ENCODE measurements around the gene EGF.
"Not testable (repeated sequence)": the region's sequence is repeated elsewhere in the genome, so short reads cannot be mapped to it uniquely, and the experiment has no call there.

The EGF gene

GRCh38 chr4:109912706-109913595 is at the start of gene EGF:
EGF (plus strand) TSS chr4:109912883; CDS start chr4:109913336, 453 bp downstream.
- DNase-seq = no peak

GRCh38 chr4:109864134-109864533 is 48.5 kb upstream of the EGF start:
- no peak for DNase-seq

GRCh38 chr4:109870061-109870460 is 42.6 kb upstream of the EGF start:
- DNase-seq = no peak

- no peak for DNase-seq
Measured at GRCh38 chr4:109872065-109872464, 40.6 kb upstream of the EGF start.

GRCh38 chr4:109872950-109873656 is 39.6 kb upstream of the EGF start:
- DNase-seq = no peak

GRCh38 chr4:109873791-109874514 is 38.7 kb upstream of the EGF start:
- no peak for DNase-seq

GRCh38 chr4:109875106-109875505 is 37.6 kb upstream of the EGF start:
- no peak for DNase-seq

- not testable (repeated sequence) for DNase-seq
Measured at GRCh38 chr4:109875553-109875952, 37.1 kb upstream of the EGF start.

- no peak for DNase-seq
Measured at GRCh38 chr4:109876634-109877265, 35.9 kb upstream of the EGF start.

- DNase-seq = no peak
Measured at GRCh38 chr4:109877400-109877799, 35.3 kb upstream of the EGF start.

- DNase-seq = no peak
Measured at GRCh38 chr4:109878355-109878754, 34.3 kb upstream of the EGF start.

GRCh38 chr4:109879081-109879480 is 33.6 kb upstream of the EGF start:
- DNase-seq = no peak

- no peak for DNase-seq
Measured at GRCh38 chr4:109879636-109880314, 32.9 kb upstream of the EGF start.

GRCh38 chr4:109886303-109886702 is 26.4 kb upstream of the EGF start:
- no peak for DNase-seq

GRCh38 chr4:109887071-109887470 is 25.6 kb upstream of the EGF start:
- no peak for DNase-seq

GRCh38 chr4:109890076-109890475 is 22.6 kb upstream of the EGF start:
- DNase-seq = no peak

GRCh38 chr4:109902559-109903251 is 10.0 kb upstream of the EGF start:
- DNase-seq = no peak

- DNase-seq = no peak
Measured at GRCh38 chr4:109908731-109909130, 4.0 kb upstream of the EGF start.

- DNase-seq = no peak
Measured at GRCh38 chr4:109910256-109910655, 2.4 kb upstream of the EGF start.

GRCh38 chr4:109913596-109914241 is 1.0 kb downstream of the EGF start:
- no peak for DNase-seq

- DNase-seq = no peak
Measured at GRCh38 chr4:109914322-109914721, 1.6 kb downstream of the EGF start.

All from activated naive CD4-positive, alpha-beta T cell (primary cell).